T-helper 1 cell treated with Interleukin-12 subunit alpha and Interleukin-12 subunit beta and Interleukin-4 antibody, amounts not matched to agents 30 μg/mL and 1 μg/mL, for 36 hours (primary cell): ENCODE measurements around the gene ARF6.
A peak's percentile ranks its signal among the peaks of the same experiment; 100 is the strongest.

ENCODE experiments used
- H3K27ac Mint-ChIP-seq: one replicate; pipeline ENCODE4 v1.8.0; 2021; ENCODE audit warnings: mild to moderate bottlenecking, mixed read lengths
- H3K27me3 Mint-ChIP-seq: one replicate; pipeline ENCODE4 v1.8.0; 2021; ENCODE audit warnings: low read depth, mixed read lengths
- H3K36me3 Mint-ChIP-seq: one replicate; pipeline ENCODE4 v1.8.0; 2021; ENCODE audit warnings: low read depth, mixed read lengths
- H3K4me1 Mint-ChIP-seq: one replicate; pipeline ENCODE4 v1.8.0; 2021; ENCODE audit warnings: low read depth, mixed read lengths
- H3K4me3 Mint-ChIP-seq: one replicate; pipeline ENCODE4 v1.8.0; 2021; ENCODE audit warnings: mild to moderate bottlenecking, moderate library complexity, mixed read lengths
- H3K9me3 Mint-ChIP-seq: one replicate; pipeline ENCODE4 v1.8.0; 2021; ENCODE audit warnings: mixed read lengths

Gene ARF6

GRCh38 chr14:49892636-49893308 lies at the start of gene ARF6:
Gene ARF6 (plus strand): TSS chr14:49893082. CDS start chr14:49893737, 655 bp downstream.
- H3K4me1 Mint-ChIP-seq = peaks cover 19% of the 10 kb centered on the region
- peaks cover 42% of the 10 kb centered on the region for H3K36me3 Mint-ChIP-seq
- peak within 1 kb of the TSS; percentile 100 for H3K4me3 Mint-ChIP-seq
- H3K27ac Mint-ChIP-seq = peak within 1 kb of the TSS; percentile 100
- H3K9me3 Mint-ChIP-seq = no peaks in the 10 kb centered on the region
- no peaks in the 10 kb centered on the region for H3K27me3 Mint-ChIP-seq

GRCh38 chr14:49849213-49849847 lies 43.6 kb upstream of the ARF6 start:
- peaks cover 26% of the 10 kb centered on the region for H3K36me3 Mint-ChIP-seq
- H3K9me3 Mint-ChIP-seq = no peaks in the 10 kb centered on the region
- peak overlapping the region; percentile 14 for H3K27ac Mint-ChIP-seq
- no peaks in the 10 kb centered on the region for H3K27me3 Mint-ChIP-seq
- H3K4me1 Mint-ChIP-seq = peaks cover 28% of the 10 kb centered on the region
- no peak overlapping the region for H3K4me3 Mint-ChIP-seq

DNA sequence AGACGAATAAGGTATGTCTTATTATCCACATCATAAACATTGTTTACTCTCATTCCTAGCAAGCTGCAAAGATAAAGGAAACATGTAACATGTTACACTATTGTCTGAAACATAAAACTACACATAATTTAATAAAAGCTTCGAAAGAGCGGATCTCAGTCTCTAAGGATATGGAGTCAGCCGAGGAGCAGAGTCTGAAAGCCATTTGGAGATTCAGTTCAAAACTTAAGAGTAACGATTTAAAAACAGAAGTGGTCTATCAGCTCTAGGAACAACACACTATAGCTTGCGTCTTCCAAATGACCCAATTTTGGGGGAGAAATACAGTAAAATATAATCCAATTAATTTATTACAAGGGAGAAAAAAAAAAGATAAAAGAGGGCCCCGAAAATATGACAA lies 41.1 kb upstream of the ARF6 start:
- Mint-ChIP-seq H3K27me3 (no peaks in the 10 kb centered on the region), H3K4me3 (peak overlapping the region; percentile 95), H3K36me3 (peaks cover 20% of the 10 kb centered on the region), H3K4me1 (peaks cover 29% of the 10 kb centered on the region), H3K9me3 (no peaks in the 10 kb centered on the region), H3K27ac (peak overlapping the region; percentile 97)

DNA sequence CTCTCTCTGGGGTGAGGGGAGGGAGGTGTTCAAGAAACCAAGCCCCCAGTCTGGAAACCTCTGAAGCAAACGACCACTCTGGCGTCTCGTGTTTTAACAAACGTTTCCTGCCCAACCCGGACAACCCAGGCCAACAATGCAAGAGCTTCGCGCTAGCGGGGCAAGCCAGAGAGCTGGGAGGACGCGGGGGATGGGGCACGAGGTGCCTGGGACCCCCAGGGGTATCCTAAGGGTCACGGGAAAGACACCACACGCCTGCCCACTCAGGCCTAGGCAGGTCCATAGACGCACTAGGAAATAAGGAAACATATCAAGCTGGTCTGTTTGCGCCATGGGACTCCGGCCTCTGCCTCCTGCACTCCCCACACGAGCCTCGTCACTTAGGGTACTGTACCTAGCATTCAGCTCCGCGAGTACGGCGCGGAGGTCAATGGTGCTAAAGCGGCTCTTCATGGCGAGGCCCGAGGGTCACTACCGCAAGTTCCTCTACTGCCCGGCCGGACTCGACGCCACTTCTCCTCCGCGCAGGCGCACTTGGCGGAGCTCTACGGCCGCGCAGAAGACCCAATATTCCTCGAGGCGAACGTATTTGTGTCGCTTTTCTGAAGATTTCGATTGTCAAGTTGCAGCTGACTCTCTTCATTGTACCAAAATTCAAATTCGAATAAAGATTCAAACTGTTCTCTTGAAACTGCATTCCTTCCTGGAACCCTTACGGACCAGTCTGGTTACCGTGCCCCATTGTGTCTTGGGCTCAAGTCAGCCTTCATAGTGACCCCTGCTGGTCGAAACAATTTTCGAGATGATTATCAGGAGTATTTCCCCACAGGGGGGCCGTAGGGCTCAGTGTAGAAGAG lies 40.4 kb upstream of the ARF6 start, which contains the start of gene NEMF:
TSS of gene NEMF (minus strand) at position 488 of the 857 bp plus-strand sequence. CDS start at position 453, 35 bp downstream.
- peaks cover 29% of the 10 kb centered on the region for H3K4me1 Mint-ChIP-seq
- H3K27me3 Mint-ChIP-seq = no peaks in the 10 kb centered on the region

DNA sequence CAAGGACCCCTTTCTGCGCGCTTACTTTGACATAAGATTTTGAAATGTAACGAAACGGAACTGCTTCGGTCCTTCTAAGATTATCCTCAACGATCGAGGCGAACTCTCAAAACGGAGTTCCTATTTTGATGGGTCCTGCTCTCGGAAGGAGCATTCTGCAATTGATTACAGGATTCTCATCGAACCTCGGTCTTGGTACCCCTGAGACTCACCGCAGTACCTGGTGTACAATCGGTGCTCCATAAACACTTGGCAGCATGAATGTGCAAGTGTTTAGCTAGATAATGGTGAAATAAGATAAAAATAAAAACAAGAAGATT lies 39.8 kb upstream of the ARF6 start:
- no peaks in the 10 kb centered on the region for H3K9me3 Mint-ChIP-seq
- H3K27ac Mint-ChIP-seq = peak overlapping the region; percentile 97
- peak overlapping the region; percentile 95 for H3K4me3 Mint-ChIP-seq
- peaks cover 19% of the 10 kb centered on the region for H3K36me3 Mint-ChIP-seq
- H3K4me1 Mint-ChIP-seq = peaks cover 29% of the 10 kb centered on the region
- no peaks in the 10 kb centered on the region for H3K27me3 Mint-ChIP-seq

More for the DNA sequence above, 40.4 kb upstream of the ARF6 start, which contains the start of gene NEMF:
- Mint-ChIP-seq H3K36me3 (peaks cover 19% of the 10 kb centered on the region), H3K27ac (peak within 1 kb of the TSS; percentile 97), H3K9me3 (no peaks in the 10 kb centered on the region), H3K4me3 (peak within 1 kb of the TSS; percentile 95)

DNA sequence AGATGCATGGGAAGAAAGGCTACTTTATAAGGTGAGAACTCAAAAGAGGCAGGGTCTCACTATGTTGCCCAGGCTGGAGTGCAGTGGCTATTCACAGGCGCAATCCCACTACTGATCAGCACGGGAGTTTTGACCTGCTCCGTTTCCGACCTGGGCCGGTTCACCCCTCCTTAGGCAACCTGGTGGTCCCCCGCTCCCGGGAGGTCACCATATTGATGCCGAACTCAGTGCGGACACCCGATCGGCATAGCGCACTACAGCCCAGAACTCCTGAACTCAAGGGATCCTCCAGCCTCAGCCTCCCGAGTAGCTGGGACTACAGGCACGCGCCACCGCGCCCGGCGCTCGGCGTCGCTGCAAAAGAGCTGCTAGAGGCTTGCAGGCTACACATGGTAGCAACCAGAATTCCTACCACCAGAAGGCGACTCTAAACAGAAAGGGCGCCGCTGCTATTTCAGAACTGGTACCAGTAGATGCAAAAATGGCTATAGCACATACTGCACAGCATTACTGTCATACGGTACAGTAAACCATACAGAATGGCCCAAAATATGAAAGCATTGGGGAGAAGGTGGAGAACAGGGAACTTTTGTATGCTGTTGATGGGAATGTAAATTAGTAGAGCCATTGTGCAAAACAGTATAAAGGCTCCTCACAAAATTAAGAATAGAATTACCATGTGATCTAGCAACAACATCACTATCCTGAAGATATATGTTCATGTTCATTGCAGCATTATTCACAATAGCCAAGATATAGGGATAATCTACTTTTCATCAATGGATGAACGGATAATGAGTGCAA lies 39.1 kb upstream of the ARF6 start:
- peaks cover 32% of the 10 kb centered on the region for H3K4me1 Mint-ChIP-seq
- H3K36me3 Mint-ChIP-seq = peaks cover 18% of the 10 kb centered on the region
- no peaks in the 10 kb centered on the region for H3K9me3 Mint-ChIP-seq
- H3K4me3 Mint-ChIP-seq = peak overlapping the region; percentile 95
- peak overlapping the region; percentile 50 for H3K27ac Mint-ChIP-seq
- H3K27me3 Mint-ChIP-seq = no peaks in the 10 kb centered on the region

DNA sequence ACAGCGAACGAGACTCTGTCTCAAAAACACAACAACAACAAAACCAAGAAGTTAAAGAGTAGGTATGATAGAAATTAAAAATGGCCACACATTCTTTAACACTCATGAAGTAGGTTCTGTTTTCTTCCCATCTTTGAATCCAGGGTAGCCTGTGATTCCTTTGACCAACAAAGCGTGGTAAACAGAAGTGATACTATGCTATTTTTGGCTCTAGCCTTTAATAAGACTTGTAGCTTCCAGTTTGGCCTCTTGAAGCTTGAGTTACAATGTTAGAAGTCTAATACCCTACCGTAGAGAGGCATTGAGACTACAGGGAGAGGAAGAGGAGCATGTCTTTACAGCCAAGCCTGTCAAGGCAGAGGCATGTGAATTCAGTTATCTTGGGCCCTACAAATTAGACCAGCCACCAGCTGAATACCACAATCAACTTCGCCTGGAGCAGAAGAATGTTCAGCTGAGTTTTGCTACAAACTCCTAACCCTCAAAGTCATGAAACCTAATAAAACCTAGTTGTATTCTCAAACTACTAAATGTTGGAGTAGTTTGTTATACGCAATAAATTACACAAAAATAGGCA lies 35.4 kb upstream of the ARF6 start:
- Mint-ChIP-seq H3K4me3 (no peak overlapping the region), H3K4me1 (peaks cover 28% of the 10 kb centered on the region), H3K36me3 (peaks cover 5% of the 10 kb centered on the region), H3K27ac (no peak overlapping the region), H3K27me3 (peaks cover under 1% of the 10 kb centered on the region), H3K9me3 (no peaks in the 10 kb centered on the region)

GRCh38 chr14:49858383-49858782 lies 34.5 kb upstream of the ARF6 start:
- H3K4me1 Mint-ChIP-seq = peaks cover 24% of the 10 kb centered on the region
- no peaks in the 10 kb centered on the region for H3K9me3 Mint-ChIP-seq
- H3K27me3 Mint-ChIP-seq = peaks cover 3% of the 10 kb centered on the region
- no peak overlapping the region for H3K4me3 Mint-ChIP-seq
- H3K27ac Mint-ChIP-seq = no peak overlapping the region
- peaks cover 3% of the 10 kb centered on the region for H3K36me3 Mint-ChIP-seq

DNA sequence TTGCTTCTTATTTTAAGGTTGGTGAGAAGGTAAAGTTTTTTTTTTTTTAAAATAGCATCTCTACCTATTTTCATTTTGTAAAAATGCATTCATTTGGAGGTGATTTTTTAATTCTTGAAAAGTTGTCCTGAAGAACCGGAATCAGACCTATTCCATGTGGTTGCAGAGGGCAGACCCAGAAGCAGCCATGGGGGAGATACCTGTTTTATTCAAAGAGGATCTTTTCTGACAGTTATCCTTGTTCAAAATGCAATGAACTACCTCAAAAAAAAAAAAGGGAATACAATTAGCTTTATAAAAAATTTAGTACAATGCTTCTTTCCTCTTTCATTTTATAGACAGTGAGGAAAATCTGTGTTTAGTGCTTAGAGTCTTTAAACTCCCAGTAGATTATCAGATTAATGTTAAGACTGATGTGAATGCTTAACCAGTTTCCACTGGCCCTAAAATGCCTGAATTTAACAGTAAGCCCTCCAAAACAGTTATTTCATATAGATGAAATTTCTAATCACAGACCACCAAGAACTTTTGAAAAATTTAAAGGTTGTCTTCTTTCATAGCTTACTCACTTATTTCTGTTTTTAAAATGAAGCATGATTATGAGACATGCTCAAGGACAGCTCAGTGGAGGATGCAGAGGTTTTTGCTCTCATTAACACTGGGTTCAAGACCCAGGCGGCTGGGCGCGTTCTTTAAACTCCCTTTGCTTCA lies 31.7 kb upstream of the ARF6 start:
- Mint-ChIP-seq H3K27ac (no peak overlapping the region), H3K4me3 (no peak overlapping the region), H3K4me1 (peaks cover 19% of the 10 kb centered on the region), H3K36me3 (peaks cover 3% of the 10 kb centered on the region), H3K9me3 (no peaks in the 10 kb centered on the region), H3K27me3 (peaks cover 3% of the 10 kb centered on the region)

DNA sequence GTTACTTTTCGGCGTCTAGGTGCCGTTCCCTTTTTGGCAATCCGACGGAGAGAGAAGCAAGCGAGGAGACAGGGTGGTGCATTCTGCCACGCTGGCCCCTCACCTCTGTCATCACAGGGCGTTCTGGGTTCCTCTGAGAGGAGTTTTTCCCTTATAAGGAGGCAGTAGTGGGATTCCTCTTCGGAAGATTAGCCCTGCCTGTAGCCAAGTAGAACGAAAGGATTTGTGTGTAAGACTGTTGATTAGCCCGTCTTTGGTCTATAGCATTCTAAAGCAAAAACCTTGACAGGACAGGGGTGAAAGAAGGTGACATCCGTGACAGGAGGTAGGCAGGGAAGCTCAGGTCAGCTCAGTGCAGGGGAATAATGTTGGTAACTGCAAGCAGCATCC lies 31.2 kb upstream of the ARF6 start:
- Mint-ChIP-seq H3K27ac (no peak overlapping the region), H3K27me3 (peaks cover 3% of the 10 kb centered on the region), H3K9me3 (no peaks in the 10 kb centered on the region), H3K36me3 (peaks cover 3% of the 10 kb centered on the region), H3K4me3 (no peak overlapping the region), H3K4me1 (peaks cover 19% of the 10 kb centered on the region)

GRCh38 chr14:49862089-49862673 lies 30.7 kb upstream of the ARF6 start:
- no peak overlapping the region for H3K4me3 Mint-ChIP-seq
- H3K27me3 Mint-ChIP-seq = peaks cover 3% of the 10 kb centered on the region
- no peaks in the 10 kb centered on the region for H3K9me3 Mint-ChIP-seq
- peaks cover 19% of the 10 kb centered on the region for H3K4me1 Mint-ChIP-seq
- H3K36me3 Mint-ChIP-seq = peaks cover 3% of the 10 kb centered on the region
- no peak overlapping the region for H3K27ac Mint-ChIP-seq

DNA sequence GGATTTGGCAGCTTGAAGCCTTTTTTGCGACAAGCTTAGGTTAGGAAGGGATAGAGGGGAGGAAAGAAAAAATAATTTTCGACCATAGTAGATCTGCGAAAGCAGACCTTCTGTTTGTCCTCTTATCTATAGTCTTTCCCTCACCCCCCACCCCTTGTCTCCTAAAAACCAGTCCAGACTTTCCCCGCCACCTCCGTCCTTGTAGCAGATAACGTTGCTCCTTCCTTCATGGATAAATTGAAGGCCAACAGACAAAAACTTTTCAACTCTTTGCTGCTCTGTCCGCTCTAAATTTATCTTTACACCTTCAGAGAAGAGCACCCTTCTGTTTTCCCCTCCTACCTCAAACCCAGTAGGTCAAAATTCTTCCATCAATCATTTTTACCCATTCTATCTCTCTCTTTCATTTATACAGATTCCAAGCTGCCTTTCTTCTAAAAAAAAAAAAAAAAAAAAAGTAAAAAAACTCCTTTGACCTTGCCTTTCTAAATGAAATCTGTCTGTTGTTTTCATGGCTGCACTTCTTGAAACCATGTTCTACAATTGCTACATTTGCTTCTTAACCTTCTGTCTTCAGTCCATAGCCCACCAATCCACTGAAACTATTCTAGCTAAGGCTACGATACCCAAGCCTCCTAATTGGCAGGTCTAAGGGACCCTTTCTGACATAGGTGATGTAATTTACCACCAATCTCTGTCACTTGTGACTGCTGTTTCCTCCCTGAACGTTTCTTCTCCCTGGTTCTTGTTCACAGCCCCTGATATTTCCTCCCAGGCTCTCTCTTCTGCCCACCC lies 29.2 kb upstream of the ARF6 start:
- no peaks in the 10 kb centered on the region for H3K9me3 Mint-ChIP-seq
- H3K27ac Mint-ChIP-seq = no peak overlapping the region
- H3K27me3 Mint-ChIP-seq = peaks cover 3% of the 10 kb centered on the region

More for the DNA sequence above, 29.2 kb upstream of the ARF6 start:
- no peak overlapping the region for H3K4me3 Mint-ChIP-seq
- peaks cover 23% of the 10 kb centered on the region for H3K4me1 Mint-ChIP-seq
- peaks cover 3% of the 10 kb centered on the region for H3K36me3 Mint-ChIP-seq
